Esophagus squamous epithelium (tissue), 4 donors: ENCODE data around the gene OBSCN.

Experiments
- POLR2A ChIP-seq, 4 donors: fragments of 450-650 bp; IDR thresholded peaks; one replicate each; pipeline ENCODE4 v1.6.1; 2017; ENCODE audit warnings: antibody characterized with exemption in 4 of 4, mild to moderate bottlenecking in 4 of 4, moderate library complexity in 3 of 4
- TF ChIP-seq, protein P1 (sequence below), 6 experiments: fragments of 450-650 bp in 4 of 6; fragments of 200-600 bp in 2 of 6; sonication (generic) in 2 of 6; IDR thresholded peaks; one replicate each; pipeline ENCODE4 v1.5.1; 2016 to 2019; ENCODE audit warnings: antibody characterized with exemption in 6 of 6, mild to moderate bottlenecking in 4 of 6, moderate library complexity in 4 of 6

DNA sequence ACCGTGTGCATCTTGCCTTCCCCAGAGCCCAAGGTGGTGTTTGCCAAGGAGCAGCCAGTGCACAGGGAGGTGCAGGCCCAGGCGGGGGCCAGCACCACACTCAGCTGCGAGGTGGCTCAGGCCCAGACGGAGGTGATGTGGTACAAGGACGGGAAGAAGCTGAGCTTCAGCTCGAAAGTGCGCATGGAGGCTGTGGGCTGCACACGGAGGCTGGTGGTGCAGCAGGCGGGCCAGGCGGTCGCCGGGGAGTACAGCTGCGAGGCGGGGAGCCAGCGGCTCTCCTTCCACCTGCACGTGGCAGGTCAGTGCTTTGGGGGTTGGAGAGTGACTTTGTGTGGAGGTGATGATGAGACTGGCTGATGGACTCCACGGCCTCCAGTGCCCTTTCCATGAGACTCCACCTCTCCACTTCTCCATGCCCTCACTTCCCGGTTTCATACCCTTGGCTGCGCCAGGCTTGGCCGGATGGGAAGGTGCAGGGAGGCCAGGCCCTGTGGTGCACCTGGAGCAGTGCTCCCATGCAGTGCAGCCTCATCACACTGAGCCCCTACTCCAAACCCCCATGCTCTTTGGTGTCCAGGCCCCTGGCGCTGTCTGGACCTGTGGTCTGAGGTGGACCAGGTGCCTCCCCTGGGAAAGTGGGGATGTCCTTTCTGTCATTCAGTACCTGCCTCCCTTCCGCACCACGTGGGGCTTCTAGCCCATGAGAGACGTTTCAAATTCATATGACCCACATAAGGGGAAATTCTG is 49.0 kb downstream of the OBSCN start:
- TF ChIP-seq, protein P1, sequence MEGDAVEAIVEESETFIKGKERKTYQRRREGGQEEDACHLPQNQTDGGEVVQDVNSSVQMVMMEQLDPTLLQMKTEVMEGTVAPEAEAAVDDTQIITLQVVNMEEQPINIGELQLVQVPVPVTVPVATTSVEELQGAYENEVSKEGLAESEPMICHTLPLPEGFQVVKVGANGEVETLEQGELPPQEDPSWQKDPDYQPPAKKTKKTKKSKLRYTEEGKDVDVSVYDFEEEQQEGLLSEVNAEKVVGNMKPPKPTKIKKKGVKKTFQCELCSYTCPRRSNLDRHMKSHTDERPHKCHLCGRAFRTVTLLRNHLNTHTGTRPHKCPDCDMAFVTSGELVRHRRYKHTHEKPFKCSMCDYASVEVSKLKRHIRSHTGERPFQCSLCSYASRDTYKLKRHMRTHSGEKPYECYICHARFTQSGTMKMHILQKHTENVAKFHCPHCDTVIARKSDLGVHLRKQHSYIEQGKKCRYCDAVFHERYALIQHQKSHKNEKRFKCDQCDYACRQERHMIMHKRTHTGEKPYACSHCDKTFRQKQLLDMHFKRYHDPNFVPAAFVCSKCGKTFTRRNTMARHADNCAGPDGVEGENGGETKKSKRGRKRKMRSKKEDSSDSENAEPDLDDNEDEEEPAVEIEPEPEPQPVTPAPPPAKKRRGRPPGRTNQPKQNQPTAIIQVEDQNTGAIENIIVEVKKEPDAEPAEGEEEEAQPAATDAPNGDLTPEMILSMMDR (IDR thresholded peaks at IDR 0.05) = no peak
- TF ChIP-seq POLR2A (IDR thresholded peaks at IDR 0.05) = no peak
